GM19372 (cell line): ENCODE measurements around the gene PLA2G12B.
"Not testable (repeated sequence)": the region's sequence is repeated elsewhere in the genome, so short reads cannot be mapped to it uniquely, and the experiment has no call there.

Experiments
- ATAC-seq: cut with Tn5 transposase; IDR thresholded peaks from one replicate; pipeline ENCODE4 v1.9.1; 2021; ENCODE audit warnings: mild to moderate bottlenecking, low read depth, moderate library complexity; ENCODE audit not compliant: unreplicated experiment

Gene PLA2G12B

DNA sequence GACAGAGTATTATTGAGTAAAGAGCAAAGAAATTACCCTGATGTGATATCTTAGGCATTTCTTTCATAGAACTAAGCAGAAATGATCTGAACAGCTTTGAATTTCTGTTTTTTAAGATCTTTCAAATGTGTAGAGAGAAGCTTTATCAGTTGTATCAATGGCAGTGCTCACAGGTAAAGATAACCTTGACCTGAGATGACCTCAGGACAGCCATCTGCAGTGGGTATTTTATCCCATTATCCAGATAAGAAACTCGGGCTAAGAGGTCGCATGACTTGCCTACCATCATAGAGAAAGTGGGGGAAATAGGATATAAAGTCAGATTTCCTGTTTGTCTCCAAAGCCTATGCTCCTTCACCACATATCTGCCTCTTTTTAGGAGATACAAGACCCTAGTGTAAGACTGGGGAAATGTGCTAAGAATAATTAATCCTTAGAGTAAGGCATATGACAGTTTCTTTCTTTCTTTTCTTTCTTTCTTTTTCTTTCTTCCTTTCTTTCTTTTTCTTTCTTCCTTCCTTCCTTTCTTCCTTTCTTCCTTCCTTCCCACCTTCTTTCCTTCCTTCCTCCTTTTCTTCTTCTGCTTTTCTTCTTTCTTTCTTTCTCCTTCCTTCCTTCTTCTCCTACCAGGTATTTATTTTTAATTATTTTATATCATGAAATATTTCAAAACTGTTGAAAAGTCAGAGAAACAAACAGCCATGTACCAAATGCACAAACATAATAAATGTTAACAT, 10.9 kb downstream of the PLA2G12B start:
- ATAC-seq: no peak

GRCh38 chr10:72935361-72935760, 19.2 kb downstream of the PLA2G12B start:
- no peak for ATAC-seq

DNA sequence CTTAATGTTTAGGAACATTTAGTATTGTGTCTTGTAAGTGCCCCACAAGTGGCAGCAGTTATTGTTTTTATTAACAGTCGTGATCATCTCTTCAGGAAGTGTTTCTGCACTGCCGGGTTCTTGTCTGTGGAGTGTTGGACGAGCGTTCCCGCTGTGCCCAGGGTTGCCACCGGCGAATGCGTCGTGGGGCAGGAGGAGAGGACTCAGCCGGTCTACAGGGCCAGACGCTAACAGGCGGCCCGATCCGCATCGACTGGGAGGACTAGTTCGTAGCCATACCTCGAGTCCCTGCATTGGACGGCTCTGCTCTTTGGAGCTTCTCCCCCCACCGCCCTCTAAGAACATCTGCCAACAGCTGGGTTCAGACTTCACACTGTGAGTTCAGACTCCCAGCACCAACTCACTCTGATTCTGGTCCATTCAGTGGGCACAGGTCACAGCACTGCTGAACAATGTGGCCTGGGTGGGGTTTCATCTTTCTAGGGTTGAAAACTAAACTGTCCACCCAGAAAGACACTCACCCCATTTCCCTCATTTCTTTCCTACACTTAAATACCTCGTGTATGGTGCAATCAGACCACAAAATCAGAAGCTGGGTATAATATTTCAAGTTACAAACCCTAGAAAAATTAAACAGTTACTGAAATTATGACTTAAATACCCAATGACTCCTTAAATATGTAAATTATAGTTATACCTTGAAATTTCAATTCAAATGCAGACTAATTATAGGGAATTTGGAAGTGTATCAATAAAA, 22.2 kb downstream of the PLA2G12B start:
- ATAC-seq: no peak

GRCh38 chr10:72930276-72930675, 24.3 kb downstream of the PLA2G12B start:
- no peak for ATAC-seq

DNA sequence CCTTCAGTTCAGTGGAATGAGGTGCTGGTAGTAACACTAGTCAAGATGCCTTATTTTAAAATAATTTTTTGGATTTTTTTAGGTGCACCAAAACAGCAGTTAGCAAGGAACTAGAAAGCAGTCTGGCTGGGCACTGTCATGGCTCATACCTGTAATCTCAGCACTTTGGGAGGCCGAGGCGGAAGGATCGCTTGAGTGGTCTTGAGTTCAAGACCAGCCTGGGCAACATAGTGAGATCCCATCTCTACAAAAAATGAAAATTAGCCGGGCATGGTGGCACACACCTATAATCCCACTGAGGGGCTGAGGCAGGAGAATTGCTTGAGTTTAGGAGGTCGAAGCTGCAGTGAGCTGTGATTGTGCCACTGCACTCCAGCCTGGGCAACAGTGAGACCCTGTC, 25.8 kb downstream of the PLA2G12B start:
- ATAC-seq: no peak

- no peak for ATAC-seq
These were observed 27.1 kb downstream of the PLA2G12B start for GRCh38 chr10:72927485-72927884.

DNA sequence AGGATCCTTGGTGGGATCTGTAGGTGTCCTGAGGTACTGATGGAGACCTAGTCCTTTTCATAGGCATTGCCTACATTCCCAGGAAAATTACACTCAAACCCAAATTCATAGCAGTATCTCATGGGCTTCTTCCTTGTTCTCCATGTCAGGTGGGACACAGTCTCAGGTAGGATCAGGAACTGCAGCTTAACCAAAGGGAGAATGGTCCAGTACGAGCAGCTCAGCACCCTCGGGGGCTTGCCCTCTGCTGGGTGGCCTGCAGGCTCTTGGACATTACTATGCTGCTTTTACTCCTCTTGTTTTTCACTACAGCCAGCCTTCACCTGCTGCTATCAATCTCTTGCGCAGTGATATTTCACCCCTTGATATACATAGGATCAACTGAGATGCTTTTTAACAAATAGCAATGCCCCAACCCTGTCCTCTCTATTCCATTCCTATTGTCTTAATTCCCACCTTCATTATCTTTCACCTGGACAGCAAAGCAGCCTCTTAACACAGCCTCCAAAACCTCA, 28.6 kb downstream of the PLA2G12B start:
- ATAC-seq: no peak

GRCh38 chr10:72924351-72924750, 30.3 kb downstream of the PLA2G12B start:
- no peak for ATAC-seq

- not testable (repeated sequence) for ATAC-seq
These were observed 33.4 kb downstream of the PLA2G12B start for GRCh38 chr10:72921147-72921683.

DNA sequence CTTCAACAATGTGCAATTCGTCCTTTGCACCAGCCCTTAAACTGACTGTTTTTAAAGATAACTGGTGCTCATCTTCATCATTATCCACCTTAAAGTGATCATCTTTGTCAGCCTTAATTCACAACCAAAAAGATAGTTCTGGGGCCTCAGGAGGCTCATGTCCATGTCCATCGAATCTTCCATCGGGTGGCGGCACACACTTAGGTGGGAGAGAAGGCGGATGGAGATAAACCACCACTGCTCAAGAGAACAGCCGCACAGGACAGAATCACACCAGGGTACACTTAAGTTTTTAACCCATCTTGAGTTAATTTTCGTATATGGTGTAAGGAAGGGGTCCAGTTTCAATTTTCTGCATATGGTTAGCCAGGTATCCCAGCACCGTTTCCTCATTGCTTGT, 36.3 kb downstream of the PLA2G12B start:
- ATAC-seq: no peak

DNA sequence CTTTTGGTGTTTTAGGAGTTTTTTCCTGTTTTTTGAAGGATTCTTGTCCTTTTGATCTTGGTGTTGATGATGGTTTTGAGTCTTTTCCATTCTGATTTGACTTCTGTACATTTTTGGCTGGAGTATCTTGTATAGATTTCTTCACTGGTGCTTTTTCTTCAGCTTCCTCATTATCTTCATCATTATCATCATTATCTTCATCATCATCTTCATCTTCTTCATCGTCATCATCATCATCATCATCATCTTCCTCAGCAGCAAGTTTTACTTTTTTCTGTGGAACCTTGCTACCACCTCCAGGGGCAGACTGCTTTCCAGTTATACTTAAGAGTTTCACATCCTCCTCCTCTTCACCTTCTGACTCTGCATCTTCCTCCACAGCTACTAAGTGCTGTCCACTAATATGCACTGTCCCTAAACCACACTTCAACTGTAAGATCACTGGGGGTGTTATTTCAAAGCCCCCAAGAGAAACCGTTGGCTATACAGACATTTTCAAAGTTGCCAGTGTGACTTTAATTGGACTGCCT, 36.7 kb downstream of the PLA2G12B start:
- not testable (repeated sequence) for ATAC-seq

DNA sequence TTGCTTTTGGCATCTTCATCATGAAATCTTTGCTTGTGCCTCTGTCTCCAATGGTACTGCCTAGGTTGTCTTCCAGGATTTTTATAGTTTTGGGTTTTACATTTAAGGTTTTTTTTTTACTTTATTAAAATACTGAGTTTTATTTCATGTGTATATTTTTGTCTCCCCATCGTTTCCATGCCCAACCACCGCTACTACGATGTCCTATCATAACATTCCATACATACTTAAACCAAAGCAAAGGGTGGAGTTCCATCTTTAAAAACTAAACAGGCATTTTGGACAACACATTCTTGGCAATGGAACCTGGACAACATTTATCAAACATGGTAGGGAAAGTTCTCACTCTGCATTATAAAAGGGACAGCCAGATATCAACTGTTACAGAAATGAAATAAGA, 37.4 kb downstream of the PLA2G12B start:
- ATAC-seq: not testable (repeated sequence)

DNA sequence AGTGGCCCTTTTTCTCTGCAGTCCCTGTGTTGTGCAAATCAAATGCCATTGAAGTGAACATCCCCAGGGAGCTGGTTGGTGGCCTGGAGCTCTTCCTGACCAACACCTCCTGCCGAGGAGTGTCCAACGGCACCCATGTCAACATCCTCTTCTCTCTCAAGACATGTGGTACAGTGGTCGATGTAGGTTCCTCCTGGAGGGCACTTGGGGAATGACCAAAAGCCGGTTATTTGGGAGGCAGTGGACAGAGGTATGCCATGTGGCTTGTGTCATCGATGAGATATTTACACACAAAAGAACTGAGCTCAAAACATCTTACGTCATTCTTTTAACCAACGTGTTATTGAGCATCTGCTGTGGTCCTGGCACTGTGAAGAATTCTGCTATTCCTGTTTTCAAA, 41.3 kb downstream of the PLA2G12B start:
- ATAC-seq: no peak

GRCh38 chr10:72912736-72913135, 41.9 kb downstream of the PLA2G12B start:
- ATAC-seq: no peak

GRCh38 chr10:72911758-72912157, 42.8 kb downstream of the PLA2G12B start:
- ATAC-seq: no peak

DNA sequence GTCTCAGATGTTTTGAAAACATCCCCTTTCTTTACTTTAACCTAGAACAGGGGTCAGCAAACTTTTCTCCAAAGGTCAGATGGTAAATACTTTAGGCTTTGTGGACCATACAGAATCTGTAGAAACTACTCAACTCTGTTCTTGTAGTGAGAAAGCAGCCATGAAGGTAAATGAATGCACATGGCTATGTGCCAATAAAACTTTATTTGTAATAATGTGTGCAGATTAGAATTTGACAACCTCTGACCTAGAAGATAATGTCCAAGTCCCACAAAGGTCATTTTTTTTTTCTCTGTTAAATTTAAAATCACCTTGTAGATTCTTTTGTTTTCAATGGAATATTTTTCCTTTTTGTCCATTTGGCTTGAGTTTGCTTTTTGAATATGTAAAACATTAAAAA, 43.9 kb downstream of the PLA2G12B start:
- no peak for ATAC-seq

GRCh38 chr10:72906446-72906845, 48.2 kb downstream of the PLA2G12B start:
- ATAC-seq: no peak

- ATAC-seq: no peak
These were observed 49.8 kb downstream of the PLA2G12B start for GRCh38 chr10:72904806-72905205.

- not testable (repeated sequence) for ATAC-seq
These were observed 50.6 kb downstream of the PLA2G12B start for GRCh38 chr10:72903941-72904446.

DNA sequence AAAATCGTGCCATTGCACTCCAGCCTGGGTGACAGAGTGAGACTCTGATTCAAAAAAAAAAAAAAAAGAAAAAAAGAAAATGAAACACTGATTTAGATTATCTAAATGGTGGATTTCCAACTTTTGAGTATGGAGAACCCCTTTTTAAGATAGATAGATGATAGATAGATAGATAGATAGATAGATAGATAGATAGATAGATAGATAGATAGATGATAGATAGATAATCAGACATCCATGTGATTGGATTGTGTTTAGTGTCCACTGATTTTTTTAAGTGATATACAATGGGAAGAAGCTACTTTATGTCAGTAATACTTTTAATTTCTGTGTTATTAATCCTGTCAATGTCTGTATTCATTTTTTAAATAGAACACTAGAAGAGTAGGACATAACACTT, 55.1 kb downstream of the PLA2G12B start:
- ATAC-seq: no peak

DNA sequence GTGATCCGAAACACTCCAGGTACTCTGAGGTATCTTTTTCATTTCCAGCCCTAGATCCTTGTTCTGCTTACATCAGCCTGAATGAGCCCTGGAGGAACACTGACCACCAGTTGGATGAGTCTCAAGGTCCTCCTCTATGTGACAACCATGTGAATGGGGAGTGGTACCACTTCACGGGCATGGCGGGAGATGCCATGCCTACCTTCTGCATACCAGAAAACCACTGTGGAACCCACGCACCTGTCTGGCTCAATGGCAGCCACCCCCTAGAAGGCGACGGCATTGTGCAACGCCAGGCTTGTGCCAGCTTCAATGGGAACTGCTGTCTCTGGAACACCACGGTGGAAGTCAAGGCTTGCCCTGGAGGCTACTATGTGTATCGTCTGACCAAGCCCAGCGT, 56.0 kb downstream of the PLA2G12B start:
- no peak for ATAC-seq
